ENCODE results near the gene ANKRD17. TPM values are rescaled to one million over a fixed set of nuclear protein-coding genes. Genes with fewer than 3 reads are reported as not detected.

The ANKRD17 gene
- polyA plus RNA-seq, 2 donors: 9.6 to 14.8 TPM

DNA sequence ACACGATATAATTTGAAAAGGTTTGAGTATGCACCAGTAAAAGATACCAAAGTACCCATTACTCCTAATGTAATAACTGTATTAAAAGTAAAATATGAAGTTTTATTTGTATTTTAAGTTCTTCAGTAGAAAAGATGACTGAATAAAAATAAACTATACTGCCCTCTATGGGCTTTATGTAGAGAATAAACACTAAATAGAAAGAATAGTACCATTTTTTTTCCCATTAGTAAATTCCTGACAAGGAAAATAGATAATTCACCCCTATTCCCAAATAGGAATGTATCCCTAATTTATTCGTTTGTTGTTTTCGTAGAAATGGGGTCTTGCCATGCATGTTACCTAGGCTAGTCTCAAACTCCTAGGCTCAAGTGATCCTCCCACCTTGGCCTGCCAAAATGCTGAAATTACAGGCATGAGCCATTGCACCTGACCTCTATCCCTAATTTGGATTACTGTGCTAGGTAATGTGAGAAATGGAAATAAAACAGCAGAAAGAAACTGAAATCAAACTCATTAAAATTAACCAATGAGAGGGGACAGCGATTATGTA lies 115.5 kb downstream of the ANKRD17 start:
- no peaks in the 10 kb centered on the region for H3K4me1 ChIP-seq (ENCODE audit: control insufficient read depth in 2 of 2, insufficient read depth in 2 of 2, low read length in 1 of 2)
- WGBS, 2 donors: 96% methylated on average over 4 of the region's 4 CpGs
- peaks cover 4% of the 10 kb centered on the region in 2 donors for H3K36me3 ChIP-seq (ENCODE audit: control insufficient read depth in 2 of 2, insufficient read depth in 2 of 2, low read length in 1 of 2)
- H3K4me3 ChIP-seq (ENCODE audit: low read depth in 1 of 2, low read length in 2 of 2): no peak overlapping the region
- H3K9me3 ChIP-seq (ENCODE audit: control insufficient read depth in 2 of 2, insufficient read depth in 1 of 2, low read depth in 1 of 2, low read length in 1 of 2): no peaks in the 10 kb centered on the region
- H3K27ac ChIP-seq (ENCODE audit: low read depth in 2 of 2, low read length in 1 of 2): no peak overlapping the region
- H3K27me3 ChIP-seq (ENCODE audit: control insufficient read depth in 1 of 2, insufficient read depth in 2 of 2, low read length in 2 of 2): no peaks in the 10 kb centered on the region

DNA sequence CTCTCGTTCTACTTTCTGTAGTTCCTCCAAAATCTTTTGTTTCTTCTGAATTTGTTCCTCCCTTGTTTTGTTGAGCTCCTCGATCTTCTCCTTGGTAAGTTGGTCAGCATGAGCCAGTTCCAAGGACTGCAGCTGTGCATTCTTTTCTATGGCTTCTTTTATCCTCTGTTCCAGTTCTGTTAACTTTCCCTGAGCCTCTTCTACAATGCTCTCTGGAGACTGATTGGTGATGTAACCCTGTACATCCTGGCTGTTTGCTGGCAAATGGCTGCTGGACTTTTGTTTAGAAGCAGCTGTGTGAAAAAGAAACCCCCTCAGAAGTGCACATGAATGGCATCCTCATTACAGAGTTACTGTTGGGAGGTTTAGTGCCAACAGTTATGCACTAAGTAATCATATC lies 118.6 kb downstream of the ANKRD17 start:
- peaks cover 4 to 5% of the 10 kb centered on the region in 2 donors for H3K36me3 ChIP-seq (ENCODE audit: control insufficient read depth in 2 of 2, insufficient read depth in 2 of 2, low read length in 1 of 2)
- 88% methylated on average over 2 of the region's 2 CpGs for WGBS, 2 donors
- H3K27ac ChIP-seq (ENCODE audit: low read depth in 2 of 2, low read length in 1 of 2): no peak overlapping the region
- H3K4me1 ChIP-seq (ENCODE audit: control insufficient read depth in 2 of 2, insufficient read depth in 2 of 2, low read length in 1 of 2): no peaks in the 10 kb centered on the region
- no peak overlapping the region for H3K4me3 ChIP-seq (ENCODE audit: low read depth in 1 of 2, low read length in 2 of 2)
- H3K27me3 ChIP-seq (ENCODE audit: control insufficient read depth in 1 of 2, insufficient read depth in 2 of 2, low read length in 2 of 2): no peaks in the 10 kb centered on the region
- no peaks in the 10 kb centered on the region for H3K9me3 ChIP-seq (ENCODE audit: control insufficient read depth in 2 of 2, insufficient read depth in 1 of 2, low read depth in 1 of 2, low read length in 1 of 2)

DNA sequence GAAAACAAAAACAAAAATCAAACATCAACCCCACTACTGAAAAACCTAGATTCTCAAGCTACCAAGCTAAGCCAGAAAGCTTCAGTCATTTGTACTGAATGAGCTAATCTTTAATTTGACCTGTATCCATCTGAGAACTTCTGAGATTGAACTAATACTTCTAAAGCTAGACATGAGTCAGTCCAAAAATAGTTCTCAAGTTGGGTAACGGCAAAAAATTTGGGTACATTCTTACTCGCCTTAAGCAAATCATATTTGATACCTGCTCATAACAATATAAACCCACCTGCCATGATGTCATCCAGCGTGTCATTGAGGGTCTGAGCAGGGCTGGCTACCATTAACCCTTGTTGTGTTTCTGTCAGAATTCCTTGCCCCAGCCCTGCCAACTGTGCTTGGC lies 119.4 kb downstream of the ANKRD17 start:
- H3K27me3 ChIP-seq (ENCODE audit: control insufficient read depth in 1 of 2, insufficient read depth in 2 of 2, low read length in 2 of 2): no peaks in the 10 kb centered on the region
- H3K4me3 ChIP-seq (ENCODE audit: low read depth in 1 of 2, low read length in 2 of 2): no peak overlapping the region
- H3K36me3 ChIP-seq (ENCODE audit: control insufficient read depth in 2 of 2, insufficient read depth in 2 of 2, low read length in 1 of 2): peaks cover 4 to 6% of the 10 kb centered on the region in 2 donors
- no peaks in the 10 kb centered on the region for H3K4me1 ChIP-seq (ENCODE audit: control insufficient read depth in 2 of 2, insufficient read depth in 2 of 2, low read length in 1 of 2)
- H3K9me3 ChIP-seq (ENCODE audit: control insufficient read depth in 2 of 2, insufficient read depth in 1 of 2, low read depth in 1 of 2, low read length in 1 of 2): no peaks in the 10 kb centered on the region
- H3K27ac ChIP-seq (ENCODE audit: low read depth in 2 of 2, low read length in 1 of 2): no peak overlapping the region
- WGBS, 2 donors: 94 to 96% methylated on average over 3 of the region's 3 CpGs

DNA sequence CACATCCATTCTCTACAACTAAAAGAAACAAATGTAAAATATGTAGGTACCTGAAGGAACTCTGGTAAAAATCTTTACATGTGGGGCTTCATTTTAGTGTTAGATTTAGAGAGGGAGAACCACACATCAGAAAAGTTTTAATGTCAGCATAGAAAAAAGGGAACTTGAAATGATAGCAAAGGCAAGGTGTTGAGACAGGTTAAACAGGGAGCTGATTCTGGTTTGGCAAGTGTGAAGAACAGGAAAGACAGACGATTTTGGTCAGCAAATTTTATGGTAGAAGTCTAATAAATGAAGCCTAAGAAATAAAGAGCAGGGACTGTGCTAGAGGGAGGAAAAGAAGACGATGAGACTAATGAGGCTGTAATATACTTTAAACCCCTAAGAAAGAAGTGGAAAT lies 121.5 kb downstream of the ANKRD17 start:
- H3K27me3 ChIP-seq (ENCODE audit: control insufficient read depth in 1 of 2, insufficient read depth in 2 of 2, low read length in 2 of 2): no peaks in the 10 kb centered on the region
- no peaks in the 10 kb centered on the region for H3K4me1 ChIP-seq (ENCODE audit: control insufficient read depth in 2 of 2, insufficient read depth in 2 of 2, low read length in 1 of 2)
- 51 to 58% methylated on average over 2 of the region's 2 CpGs for WGBS, 2 donors
- H3K9me3 ChIP-seq (ENCODE audit: control insufficient read depth in 2 of 2, insufficient read depth in 1 of 2, low read depth in 1 of 2, low read length in 1 of 2): no peaks in the 10 kb centered on the region
- no peak overlapping the region for H3K27ac ChIP-seq (ENCODE audit: low read depth in 2 of 2, low read length in 1 of 2)
- no peak overlapping the region for H3K4me3 ChIP-seq (ENCODE audit: low read depth in 1 of 2, low read length in 2 of 2)
- peaks cover 4 to 6% of the 10 kb centered on the region in 2 donors for H3K36me3 ChIP-seq (ENCODE audit: control insufficient read depth in 2 of 2, insufficient read depth in 2 of 2, low read length in 1 of 2)

DNA sequence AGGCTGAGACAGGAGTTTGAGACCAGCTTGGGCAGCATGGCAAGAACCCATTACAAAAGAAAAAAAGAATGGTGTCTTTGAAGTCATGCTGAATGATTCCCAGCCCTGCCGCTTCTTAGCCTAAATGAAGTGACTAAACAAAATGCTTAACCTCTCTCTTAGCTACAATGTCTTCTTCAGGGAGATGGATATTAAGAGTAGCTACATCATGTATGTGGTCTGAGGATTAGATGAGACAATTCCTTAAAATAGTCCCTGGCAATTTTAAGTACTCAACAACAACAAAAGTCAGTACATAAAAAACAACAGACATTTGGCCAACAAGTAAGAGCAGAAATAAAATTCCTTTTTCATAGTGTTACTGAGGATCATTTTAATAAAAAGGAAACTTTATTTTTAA lies 124.8 kb downstream of the ANKRD17 start:
- H3K9me3 ChIP-seq (ENCODE audit: control insufficient read depth in 2 of 2, insufficient read depth in 1 of 2, low read depth in 1 of 2, low read length in 1 of 2): no peaks in the 10 kb centered on the region
- H3K27me3 ChIP-seq (ENCODE audit: control insufficient read depth in 1 of 2, insufficient read depth in 2 of 2, low read length in 2 of 2): no peaks in the 10 kb centered on the region
- no peak overlapping the region for H3K4me3 ChIP-seq (ENCODE audit: low read depth in 1 of 2, low read length in 2 of 2)
- H3K36me3 ChIP-seq (ENCODE audit: control insufficient read depth in 2 of 2, insufficient read depth in 2 of 2, low read length in 1 of 2): peaks cover 0 to 2% of the 10 kb centered on the region in 2 donors
- H3K27ac ChIP-seq (ENCODE audit: low read depth in 2 of 2, low read length in 1 of 2): no peak overlapping the region
- 96 to 97% methylated on average over 1 of the region's 1 CpG for WGBS, 2 donors
- no peaks in the 10 kb centered on the region for H3K4me1 ChIP-seq (ENCODE audit: control insufficient read depth in 2 of 2, insufficient read depth in 2 of 2, low read length in 1 of 2)

DNA sequence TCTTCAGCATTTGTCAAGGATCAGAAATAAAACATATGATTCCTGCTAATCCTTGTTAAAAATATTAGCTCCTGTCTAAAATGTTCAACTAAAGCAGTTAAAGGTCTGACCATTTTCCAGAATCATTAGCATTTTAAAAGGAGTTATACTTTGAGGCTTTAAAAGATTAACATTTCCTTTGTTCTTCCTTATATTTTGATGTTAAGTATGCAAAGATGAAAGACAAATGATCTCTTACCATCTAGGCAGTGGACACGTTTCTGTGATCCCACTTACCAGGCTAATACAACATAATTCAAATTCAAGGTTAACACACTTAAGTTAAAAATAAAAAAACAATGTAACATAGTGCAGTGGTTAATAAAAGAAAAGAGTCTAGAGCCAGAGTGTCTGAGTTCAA lies 127.3 kb downstream of the ANKRD17 start:
- Histone ChIP-seq H3K27ac (ENCODE audit: low read depth in 2 of 2, low read length in 1 of 2) (no peak overlapping the region), H3K27me3 (ENCODE audit: control insufficient read depth in 1 of 2, insufficient read depth in 2 of 2, low read length in 2 of 2) (no peaks in the 10 kb centered on the region), H3K36me3 (ENCODE audit: control insufficient read depth in 2 of 2, insufficient read depth in 2 of 2, low read length in 1 of 2) (peaks cover 0 to 2% of the 10 kb centered on the region in 2 donors), H3K9me3 (ENCODE audit: control insufficient read depth in 2 of 2, insufficient read depth in 1 of 2, low read depth in 1 of 2, low read length in 1 of 2) (no peaks in the 10 kb centered on the region), H3K4me1 (ENCODE audit: control insufficient read depth in 2 of 2, insufficient read depth in 2 of 2, low read length in 1 of 2) (no peaks in the 10 kb centered on the region), H3K4me3 (ENCODE audit: low read depth in 1 of 2, low read length in 2 of 2) (no peak overlapping the region)
- 39 to 63% methylated on average over 1 of the region's 1 CpG for WGBS, 2 donors

DNA sequence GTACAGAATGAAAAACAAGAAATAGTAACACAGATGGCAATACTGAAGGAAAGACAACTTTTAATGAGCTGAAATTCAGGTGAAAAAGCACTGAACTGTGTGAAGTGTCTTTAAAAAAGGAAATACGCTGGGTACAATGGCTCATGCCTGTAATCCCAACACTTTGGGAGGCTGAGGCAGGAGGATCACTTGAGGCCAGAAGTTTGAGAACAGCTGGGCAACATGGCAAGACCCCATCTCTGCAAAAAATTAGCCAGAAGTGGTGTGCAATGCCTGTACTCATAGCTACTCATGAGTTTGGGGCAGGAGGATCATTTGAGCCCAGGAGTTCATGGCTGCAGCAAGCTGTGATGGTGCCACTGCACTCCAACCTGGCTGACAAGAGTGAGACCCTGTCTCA lies 129.3 kb downstream of the ANKRD17 start:
- H3K9me3 ChIP-seq (ENCODE audit: control insufficient read depth in 2 of 2, insufficient read depth in 1 of 2, low read depth in 1 of 2, low read length in 1 of 2): no peaks in the 10 kb centered on the region
- WGBS, 2 donors: 96 to 99% methylated on average over 1 of the region's 1 CpG
- no peaks in the 10 kb centered on the region for H3K27me3 ChIP-seq (ENCODE audit: control insufficient read depth in 1 of 2, insufficient read depth in 2 of 2, low read length in 2 of 2)
- no peaks in the 10 kb centered on the region for H3K36me3 ChIP-seq (ENCODE audit: control insufficient read depth in 2 of 2, insufficient read depth in 2 of 2, low read length in 1 of 2)
- no peaks in the 10 kb centered on the region for H3K4me1 ChIP-seq (ENCODE audit: control insufficient read depth in 2 of 2, insufficient read depth in 2 of 2, low read length in 1 of 2)
- no peak overlapping the region for H3K27ac ChIP-seq (ENCODE audit: low read depth in 2 of 2, low read length in 1 of 2)
- no peak overlapping the region for H3K4me3 ChIP-seq (ENCODE audit: low read depth in 1 of 2, low read length in 2 of 2)

DNA sequence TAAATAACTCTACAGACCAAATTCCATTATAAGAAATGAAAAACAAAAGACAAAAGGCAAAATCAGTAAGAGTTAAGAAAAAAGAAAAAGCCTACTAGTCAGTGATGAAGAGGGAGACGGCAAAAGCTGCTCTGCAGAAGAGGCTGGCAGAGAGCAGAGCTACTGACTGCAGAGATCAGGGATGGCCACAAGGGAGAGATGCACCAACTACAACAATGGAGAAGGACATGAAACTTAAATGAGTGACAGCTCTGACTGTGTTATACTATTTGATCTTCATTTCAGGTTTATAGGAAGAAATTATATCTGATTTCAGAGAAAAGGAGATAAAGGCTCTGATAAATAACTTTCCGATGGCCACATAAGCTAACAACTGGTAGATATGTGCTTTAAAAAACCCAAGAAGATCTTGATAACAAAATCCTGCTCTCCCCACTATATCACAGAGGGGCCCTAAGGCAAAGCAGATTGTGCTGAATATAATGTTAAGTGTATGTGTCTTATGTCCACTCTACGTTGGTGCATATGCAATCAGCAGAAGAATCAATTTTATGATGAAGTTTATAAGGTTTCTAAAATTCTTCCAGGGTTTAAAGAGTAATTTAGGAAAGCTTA lies 130.7 kb downstream of the ANKRD17 start:
- H3K36me3 ChIP-seq (ENCODE audit: control insufficient read depth in 2 of 2, insufficient read depth in 2 of 2, low read length in 1 of 2): no peaks in the 10 kb centered on the region
- WGBS, 2 donors: 87 to 88% methylated on average over 3 of the region's 3 CpGs
- H3K27me3 ChIP-seq (ENCODE audit: control insufficient read depth in 1 of 2, insufficient read depth in 2 of 2, low read length in 2 of 2): no peaks in the 10 kb centered on the region

DNA sequence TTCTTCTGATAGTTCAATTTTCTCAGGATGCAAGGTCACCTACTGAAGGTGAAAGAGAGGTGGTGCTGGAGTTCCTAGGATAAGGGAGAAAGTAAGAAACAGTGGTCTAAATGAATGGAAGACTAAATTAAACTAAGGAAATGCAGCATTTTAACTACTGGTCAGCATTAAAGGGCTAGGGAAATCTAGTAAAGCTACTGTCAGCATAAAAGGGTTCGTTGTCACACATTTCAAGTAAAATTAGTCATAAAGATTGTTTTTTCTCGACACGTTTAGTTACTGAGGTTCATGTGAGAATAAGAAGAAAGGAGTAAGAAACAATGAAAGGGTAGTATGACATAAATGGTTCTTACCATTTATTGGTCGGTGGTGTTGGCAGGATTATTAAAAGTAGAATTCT lies 149.1 kb downstream of the ANKRD17 start:
- 90 to 91% methylated on average over 4 of the region's 4 CpGs for WGBS, 2 donors
- Histone ChIP-seq H3K27me3 (ENCODE audit: control insufficient read depth in 1 of 2, insufficient read depth in 2 of 2, low read length in 2 of 2) (no peaks in the 10 kb centered on the region), H3K4me1 (ENCODE audit: control insufficient read depth in 2 of 2, insufficient read depth in 2 of 2, low read length in 1 of 2) (no peaks in the 10 kb centered on the region), H3K4me3 (ENCODE audit: low read depth in 1 of 2, low read length in 2 of 2) (no peak overlapping the region), H3K36me3 (ENCODE audit: control insufficient read depth in 2 of 2, insufficient read depth in 2 of 2, low read length in 1 of 2) (peaks cover 0 to 3% of the 10 kb centered on the region in 2 donors), H3K27ac (ENCODE audit: low read depth in 2 of 2, low read length in 1 of 2) (no peak overlapping the region), H3K9me3 (ENCODE audit: control insufficient read depth in 2 of 2, insufficient read depth in 1 of 2, low read depth in 1 of 2, low read length in 1 of 2) (no peaks in the 10 kb centered on the region)

More for the DNA sequence above, 130.7 kb downstream of the ANKRD17 start:
- no peaks in the 10 kb centered on the region for H3K9me3 ChIP-seq (ENCODE audit: control insufficient read depth in 2 of 2, insufficient read depth in 1 of 2, low read depth in 1 of 2, low read length in 1 of 2)
- H3K27ac ChIP-seq (ENCODE audit: low read depth in 2 of 2, low read length in 1 of 2): no peak overlapping the region
- no peaks in the 10 kb centered on the region for H3K4me1 ChIP-seq (ENCODE audit: control insufficient read depth in 2 of 2, insufficient read depth in 2 of 2, low read length in 1 of 2)
- H3K4me3 ChIP-seq (ENCODE audit: low read depth in 1 of 2, low read length in 2 of 2): no peak overlapping the region

DNA sequence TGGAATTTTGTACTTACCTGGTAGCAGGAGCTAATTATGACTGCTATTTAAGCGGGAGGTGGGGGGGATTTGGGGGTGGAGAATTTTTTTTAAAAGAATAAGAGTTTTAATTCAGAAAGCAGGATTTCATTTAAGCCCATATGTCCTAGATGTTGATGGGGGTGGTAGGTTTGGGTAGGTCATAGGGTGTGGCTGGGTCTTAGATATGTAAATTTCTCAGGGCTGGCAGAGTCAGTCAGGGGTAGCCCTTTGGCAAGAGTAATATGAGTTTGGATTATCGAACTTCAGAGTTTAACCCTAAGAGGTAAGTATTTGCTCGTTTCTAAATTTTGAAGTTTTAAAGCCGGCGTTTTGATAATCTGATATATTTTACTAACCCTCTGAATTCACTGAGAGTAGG lies 153.9 kb downstream of the ANKRD17 start:
- WGBS, 2 donors: 90% methylated on average over 5 of the region's 5 CpGs
- no peaks in the 10 kb centered on the region for H3K4me1 ChIP-seq (ENCODE audit: control insufficient read depth in 2 of 2, insufficient read depth in 2 of 2, low read length in 1 of 2)
- H3K9me3 ChIP-seq (ENCODE audit: control insufficient read depth in 2 of 2, insufficient read depth in 1 of 2, low read depth in 1 of 2, low read length in 1 of 2): no peaks in the 10 kb centered on the region
- no peak overlapping the region for H3K4me3 ChIP-seq (ENCODE audit: low read depth in 1 of 2, low read length in 2 of 2)
- H3K27me3 ChIP-seq (ENCODE audit: control insufficient read depth in 1 of 2, insufficient read depth in 2 of 2, low read length in 2 of 2): no peaks in the 10 kb centered on the region
- peaks cover 4 to 5% of the 10 kb centered on the region in 2 donors for H3K36me3 ChIP-seq (ENCODE audit: control insufficient read depth in 2 of 2, insufficient read depth in 2 of 2, low read length in 1 of 2)
- H3K27ac ChIP-seq (ENCODE audit: low read depth in 2 of 2, low read length in 1 of 2): no peak overlapping the region

Measured in esophagus (tissue), 2 donors.